HG02678 (cell line): ENCODE measurements around the gene PRKAG1.
"Not testable (repeated sequence)": the region's sequence is repeated elsewhere in the genome, so short reads cannot be mapped to it uniquely, and the experiment has no call there.

ENCODE experiments used
- ATAC-seq: cut with Tn5 transposase; IDR thresholded peaks from one replicate; pipeline ENCODE4 v1.9.1; 2021; ENCODE audit warnings: mild to moderate bottlenecking, moderate library complexity; ENCODE audit not compliant: unreplicated experiment

Gene PRKAG1

DNA sequence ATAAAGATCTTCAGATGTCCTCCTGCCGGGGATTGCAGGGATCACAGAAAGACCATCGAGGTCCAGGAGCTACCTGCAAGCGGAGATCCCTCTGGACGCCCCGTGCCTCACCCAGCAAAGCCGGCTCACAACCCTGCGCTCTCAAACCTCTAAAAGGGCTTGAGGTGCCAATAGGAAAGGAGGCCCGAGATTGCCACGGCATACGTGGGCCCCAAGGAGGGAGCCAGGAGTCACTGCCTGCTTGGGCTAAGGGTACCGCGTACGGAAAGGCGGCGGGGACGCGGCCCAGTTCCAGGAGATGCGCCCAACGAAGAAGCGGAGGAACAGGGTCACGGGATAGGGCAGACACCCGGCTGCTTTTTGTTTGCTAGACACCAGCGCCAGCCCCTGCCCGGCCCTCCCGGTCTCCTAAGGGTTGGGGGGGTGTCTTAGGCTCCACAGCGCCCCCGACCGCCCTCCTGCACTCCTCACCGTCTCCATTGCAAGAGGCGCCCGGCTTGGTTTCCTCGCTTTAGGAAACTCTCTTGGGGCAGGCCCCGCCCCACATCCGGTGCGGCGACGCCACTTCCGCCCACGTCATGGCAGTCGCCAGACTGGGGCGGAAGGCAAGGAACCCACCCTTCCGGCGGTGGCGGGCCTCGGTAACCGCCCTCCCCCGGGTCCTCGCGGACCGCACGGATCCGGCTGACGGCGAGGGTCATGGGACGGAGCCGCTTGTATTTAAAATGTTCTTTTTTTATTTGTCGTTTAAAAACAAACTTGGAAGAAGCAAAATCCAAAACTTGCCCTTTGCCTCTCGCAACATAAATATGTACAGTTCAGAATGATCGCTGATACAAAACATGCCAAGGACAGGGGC lies at the start of gene PRKAG1:
PRKAG1 (minus strand) TSS at position 516 of the 859 bp plus-strand sequence; CDS start at position 480, 36 bp downstream.
- peak; percentile 93 for ATAC-seq

DNA sequence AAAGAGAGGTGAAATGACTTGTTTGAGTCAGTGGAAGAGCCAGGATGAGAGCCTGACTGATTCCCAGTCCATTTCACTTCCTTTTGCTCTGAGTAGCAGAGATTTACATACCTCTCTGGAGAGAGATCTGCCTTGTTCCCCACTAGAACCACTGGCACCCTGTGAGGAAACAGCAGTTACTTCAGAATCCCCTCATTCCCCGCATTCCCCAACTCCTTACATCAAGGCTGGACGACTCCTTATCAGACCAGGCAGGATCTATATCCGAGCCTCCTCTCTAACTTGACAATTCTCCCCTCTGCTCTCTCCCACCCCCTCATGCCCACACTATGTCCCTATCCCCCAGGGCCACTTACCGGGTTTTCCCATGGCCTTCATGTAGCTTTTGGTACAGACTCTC lies 47.5 kb upstream of the PRKAG1 start:
- ATAC-seq = no peak

DNA sequence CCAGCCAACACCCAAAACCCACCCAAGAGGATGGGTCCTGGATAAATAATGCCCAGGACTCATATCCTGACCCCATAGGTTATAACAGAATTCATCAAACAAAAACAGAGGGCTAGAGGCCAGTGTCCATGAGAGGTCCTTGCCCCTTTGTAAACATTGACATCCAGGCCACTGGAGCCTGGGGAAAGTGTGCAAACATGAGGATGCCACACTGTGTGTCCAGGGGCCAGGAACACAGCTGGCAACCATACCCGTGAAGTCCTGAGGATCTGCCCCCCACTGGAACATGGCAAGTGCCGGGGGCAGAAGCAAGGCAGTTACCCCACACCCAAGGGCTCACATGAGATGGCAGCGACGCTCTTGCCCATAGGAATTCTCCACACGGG lies 46.2 kb upstream of the PRKAG1 start:
- no peak for ATAC-seq

DNA sequence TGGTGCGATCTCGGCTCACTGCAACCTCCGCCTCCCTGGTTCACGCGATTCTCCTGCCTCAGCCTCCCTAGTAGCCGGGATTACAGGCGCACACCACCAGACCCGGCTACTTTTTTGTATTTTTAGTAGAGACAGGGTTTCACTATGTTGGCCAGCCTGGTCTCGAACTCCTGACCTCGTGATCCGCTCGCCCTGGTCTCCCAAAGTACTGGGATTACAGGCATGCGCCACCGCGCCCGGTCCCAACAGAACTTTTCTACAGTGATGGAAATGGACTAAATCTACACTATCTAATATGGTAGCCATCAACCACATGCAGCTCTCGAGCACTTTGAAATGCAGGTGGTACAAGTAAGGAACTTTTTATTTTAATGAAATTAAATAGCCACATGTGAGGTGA lies 43.3 kb upstream of the PRKAG1 start:
- ATAC-seq = not testable (repeated sequence)

DNA sequence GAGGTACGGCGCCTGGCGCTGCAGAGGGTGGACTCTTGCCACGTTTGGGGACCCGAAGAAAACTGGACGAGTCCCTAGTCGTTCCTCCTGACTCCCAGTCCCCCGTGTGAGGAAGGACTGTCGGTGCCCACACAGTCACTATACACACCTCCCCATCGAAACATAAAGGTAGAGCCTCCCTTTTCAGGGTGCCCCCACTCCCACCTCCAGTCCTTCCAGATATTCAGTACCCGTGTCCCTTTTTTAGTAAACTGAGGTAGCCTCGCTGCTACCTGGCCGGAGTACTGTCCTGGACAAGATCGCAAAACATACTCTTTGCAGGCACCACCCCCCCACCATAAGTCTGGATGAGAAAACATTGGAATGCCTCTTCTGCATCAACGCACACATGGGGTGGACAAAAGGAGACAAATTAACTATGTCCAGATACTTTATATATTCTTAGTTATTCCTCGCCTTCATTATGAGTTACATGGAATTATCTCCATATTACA lies 42.6 kb upstream of the PRKAG1 start:
- no peak for ATAC-seq

DNA sequence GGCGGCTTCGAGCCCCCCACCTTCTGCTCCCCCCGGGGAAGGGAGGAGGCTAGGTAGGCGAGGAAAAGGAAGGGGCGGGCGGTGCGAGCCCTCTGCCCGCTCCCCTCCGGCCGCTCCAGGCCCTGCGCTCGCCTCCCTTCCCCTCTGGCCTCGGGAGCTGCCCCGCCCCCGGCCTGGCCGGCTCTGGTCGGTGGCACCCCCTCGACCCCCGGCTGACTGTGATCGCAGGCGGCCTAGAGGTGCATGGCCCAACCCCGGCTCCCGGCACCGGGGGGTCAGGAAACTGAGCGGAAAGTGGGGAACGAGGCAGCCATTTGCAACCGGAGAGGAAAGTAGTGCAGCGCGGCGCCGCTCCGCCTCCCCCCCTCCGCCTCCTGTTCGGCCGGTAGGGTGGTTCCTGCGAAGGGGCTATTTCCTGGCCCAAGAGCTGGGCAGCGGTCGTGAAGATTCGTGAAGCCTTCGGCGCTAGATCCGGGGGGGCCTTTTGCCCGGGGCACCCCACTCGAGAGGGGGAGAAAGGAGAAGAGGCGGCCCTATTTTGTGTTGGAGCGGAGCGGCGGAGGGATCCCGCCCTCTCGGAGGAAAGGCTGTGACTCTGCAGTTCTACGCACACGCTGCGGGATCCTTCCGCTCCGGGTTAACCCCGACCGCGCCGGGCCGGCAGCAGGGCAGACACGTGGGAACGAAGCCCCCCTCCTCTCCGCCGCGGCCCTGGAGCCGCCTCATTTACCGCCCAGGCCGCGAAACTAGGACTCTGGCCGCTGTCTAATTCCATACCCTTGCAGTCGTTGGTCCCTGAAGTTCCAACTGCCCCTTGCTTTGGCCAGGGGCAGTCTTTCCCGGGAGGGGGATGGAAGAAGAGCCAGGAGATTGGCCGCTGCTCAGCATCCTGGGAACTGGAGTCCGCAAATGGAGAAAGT lies 41.9 kb upstream of the PRKAG1 start, which contains the start of gene KMT2D:
KMT2D (minus strand) TSS at position 558 of the 920 bp plus-strand sequence. CDS start 5,470 bp downstream, outside the sequence.
- peak; percentile 60 for ATAC-seq

DNA sequence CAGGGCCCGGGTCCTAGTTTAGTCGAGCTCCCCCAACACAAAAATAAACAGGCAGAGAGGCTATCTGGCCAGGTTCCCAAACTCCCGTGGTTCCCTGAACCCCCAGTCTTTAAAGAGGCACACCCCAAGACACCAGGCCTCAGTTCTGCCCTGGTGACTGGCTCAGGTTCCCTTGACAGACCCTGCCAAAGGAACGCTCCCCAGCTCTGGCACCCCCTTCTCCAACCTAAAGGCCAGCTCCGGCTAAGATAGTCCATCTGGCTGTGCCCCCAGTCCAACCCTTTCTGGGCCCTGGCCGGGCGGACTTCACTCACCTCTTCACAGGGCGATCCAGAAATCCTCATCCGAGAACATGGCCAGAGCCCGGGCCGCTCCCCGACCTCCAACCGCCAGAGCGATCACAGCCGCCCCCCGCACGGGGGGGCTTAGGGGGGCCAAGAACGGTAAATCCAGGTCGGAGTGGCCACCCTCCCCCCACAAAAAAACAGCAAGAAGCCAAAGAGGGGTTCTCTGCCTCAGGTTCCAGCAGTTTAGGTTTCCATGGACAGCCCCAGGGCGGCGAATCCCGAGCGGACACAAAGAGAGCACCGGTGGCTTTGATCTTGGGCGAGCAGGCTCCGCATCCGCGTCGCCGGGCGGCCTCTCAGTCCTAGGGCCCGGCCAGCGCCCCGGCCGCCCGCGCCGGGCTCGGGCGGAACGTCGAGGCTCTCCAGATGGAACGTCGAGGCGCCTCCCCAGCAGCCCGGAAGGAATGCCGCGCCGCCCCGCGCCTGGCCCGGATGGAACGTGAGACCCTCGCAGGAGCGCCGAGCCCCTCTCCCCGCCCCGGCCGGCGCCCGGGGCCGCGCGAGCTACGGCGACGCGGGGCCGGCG lies 41.0 kb upstream of the PRKAG1 start:
- peak; percentile 8 for ATAC-seq

DNA sequence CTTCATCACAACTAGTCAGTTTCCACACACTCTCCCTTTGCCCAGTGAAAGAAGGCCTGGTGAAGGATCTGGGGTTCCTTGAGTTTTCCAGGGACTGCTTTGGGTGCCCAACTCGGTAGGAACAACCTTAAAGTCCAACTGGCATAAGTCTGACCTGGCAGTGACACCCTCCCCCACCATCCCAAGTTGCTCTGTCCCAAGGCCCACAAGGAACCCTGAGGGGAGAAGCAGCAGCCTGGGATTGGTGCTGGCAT lies 40.4 kb upstream of the PRKAG1 start:
- ATAC-seq = no peak

DNA sequence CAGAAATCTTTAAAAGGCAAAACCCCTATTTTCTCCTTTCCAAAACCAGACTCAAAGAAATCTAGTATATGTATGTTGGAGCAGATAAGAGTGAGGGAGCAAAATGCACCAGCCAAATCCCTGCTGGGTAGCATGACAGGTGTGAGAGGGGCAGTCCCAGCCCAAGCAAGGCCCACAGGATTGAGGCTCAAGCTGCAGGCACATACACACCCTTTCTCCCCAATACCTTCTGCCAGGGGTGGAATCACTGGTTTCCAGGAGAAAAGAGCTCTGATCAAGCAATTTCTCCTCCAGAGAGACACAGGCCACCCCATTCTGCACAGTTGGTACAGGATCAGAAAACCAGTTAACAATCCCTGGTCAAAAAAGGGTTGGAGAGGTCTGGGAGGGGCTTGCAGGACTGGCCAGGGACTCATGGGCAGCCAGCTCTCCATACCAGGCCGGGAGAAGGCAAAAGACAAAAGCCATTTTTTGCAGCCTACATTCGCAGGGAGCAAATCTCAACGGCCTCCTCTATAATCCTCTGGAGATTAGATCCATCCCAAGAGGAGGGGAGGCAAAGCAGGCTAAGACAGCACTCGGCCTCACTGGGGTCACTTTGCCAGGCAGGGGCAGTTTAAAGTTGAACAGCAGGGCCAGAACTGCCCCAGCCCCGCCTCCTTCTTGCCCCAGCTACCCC lies 39.9 kb upstream of the PRKAG1 start:
- ATAC-seq = no peak

DNA sequence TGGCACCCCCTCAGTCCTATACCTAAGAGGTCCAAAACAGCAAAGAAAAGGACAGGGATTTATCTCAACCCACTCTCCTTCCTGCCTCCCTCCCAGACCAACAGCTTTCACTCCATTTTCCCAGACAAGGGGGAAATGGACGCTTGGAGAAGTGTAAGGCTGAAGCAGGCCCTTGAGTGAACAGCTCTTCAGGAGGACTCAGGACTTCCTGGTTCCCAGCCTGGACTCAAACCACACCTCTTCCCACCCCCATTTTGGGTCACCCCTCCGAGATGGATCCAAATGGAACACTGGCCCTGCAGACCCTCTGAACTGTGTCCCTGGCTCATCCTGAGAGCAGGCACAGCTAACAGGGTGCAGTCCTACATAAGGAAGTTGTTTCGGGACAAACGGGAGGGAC lies 39.3 kb upstream of the PRKAG1 start:
- ATAC-seq = no peak

DNA sequence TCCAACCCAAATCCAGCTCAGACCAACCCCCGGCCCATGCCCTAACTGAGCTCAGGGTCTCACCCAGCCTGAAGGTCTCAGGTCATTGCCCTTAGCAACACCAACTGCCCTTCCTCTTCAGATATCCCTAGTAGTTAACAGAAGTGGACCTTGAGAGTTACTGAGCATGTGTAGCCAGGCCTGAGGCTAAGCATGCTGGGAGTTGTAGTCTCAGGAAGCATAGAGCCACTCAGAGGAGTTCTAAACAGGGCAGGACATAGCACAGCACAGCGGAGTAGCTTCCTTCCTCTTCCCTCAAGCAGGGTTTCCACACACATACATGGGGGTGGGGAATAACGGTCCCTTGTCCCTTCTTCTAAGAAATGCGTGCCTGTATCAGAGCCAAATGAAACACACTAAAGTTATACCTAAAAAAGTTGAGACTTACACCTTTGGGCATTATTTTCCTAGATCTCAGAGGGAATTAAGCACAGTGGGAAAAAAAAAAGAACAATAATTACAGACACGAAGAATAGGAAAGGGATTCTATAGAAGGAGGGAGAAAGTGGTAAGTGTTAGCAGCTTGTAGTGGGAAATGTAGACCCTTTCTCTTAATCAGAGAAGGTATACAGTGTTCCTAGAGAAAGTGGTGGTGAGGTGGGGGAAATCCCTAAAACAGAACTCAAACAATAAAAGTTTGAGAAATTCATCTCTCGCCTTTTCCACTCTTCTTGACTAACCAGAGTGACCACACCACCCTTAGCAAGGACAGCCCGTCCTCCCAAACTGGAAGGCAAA lies 37.6 kb upstream of the PRKAG1 start:
- ATAC-seq = peak; percentile 73

DNA sequence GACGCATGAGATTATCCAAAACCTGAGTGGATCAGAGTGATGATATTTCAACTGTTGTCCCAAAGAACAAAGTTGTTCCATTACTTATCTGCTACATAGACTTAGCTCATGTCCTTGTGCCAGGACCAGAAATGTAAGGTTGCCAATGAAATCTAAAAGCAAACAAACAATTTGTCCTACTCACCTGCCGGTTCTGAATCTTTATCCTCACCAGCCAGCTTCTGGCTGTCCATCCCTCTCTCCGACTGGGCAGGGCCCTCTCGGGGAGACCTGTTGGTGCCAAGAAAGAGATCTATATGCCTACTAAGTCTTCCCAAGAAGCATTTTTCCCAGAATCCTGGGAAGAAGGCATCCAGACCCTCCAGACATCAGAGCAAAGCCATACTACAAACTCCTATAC lies 36.5 kb upstream of the PRKAG1 start:
- no peak for ATAC-seq

DNA sequence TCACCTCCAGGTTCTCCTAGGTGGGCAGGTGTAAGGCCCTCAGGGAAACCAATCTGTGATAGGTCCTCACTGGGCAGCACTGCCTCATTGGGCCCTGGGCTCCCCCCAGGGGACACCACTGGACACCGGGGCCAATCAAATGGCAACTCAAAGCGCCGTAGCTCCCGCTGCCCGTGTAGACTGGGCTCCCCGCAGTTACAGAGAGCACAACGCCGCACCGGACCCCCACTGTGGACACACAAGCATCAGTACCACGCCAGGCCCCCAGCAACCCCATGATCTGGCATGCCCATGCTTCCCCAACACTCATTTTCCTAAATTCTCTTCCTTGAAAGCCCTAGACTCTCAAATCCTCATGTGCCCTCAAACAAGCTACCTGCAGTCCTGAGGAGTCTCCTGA lies 35.9 kb upstream of the PRKAG1 start:
- ATAC-seq = no peak

DNA sequence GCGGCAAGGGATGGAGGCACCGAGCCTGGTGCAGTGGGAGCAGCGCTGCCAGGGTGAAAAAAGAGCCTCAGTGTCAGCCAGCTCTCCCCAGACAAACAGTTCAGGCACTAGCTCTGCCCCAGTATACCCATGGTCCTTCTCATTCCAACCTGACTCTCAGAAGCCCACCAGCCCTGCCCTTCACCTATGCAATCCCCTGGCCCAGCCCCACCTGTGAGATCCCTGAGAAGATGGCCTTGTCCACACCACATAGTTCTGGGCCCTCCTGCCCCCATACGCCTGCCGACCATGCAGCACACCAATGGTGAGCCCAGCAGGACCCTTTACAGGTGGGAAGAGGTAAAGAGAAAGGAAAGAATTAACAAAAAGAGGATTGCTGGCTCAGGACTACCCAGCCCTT lies 35.5 kb upstream of the PRKAG1 start:
- ATAC-seq = no peak

DNA sequence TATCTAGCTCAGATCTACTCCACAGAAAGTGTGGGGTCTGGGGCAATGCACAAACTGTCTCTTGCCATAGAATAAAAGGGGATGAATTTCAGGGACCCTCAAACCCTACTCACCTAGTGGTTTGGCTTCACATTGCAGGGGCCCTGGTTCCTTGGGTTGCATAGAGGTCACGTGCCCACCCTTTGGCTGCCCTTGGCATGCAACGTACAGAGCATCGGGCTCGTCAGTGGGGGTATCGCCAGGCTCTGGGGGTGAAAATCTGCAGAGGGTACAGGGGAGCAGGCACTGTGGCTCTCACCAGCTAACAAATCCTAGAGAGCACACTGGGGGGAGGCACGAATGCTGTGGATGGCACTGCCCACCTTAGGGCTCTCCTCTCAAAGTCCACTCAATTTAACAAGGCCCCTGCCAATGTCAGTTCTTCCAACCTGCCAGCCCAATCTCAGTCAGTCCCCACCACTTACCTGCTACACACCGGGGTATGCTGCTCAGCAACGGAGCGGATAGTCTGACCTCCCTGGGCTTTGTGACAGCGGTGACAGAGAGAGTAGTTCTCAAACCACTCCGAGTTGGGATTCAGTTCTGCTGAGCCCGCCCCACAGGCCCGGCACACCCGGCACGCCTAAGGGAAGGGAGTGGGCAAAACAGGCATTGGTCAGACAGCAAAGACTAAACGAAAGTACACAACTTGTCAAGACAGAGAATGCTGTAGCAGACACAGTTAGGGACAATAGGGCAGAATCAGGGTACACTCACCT lies 34.1 kb upstream of the PRKAG1 start:
- no peak for ATAC-seq

DNA sequence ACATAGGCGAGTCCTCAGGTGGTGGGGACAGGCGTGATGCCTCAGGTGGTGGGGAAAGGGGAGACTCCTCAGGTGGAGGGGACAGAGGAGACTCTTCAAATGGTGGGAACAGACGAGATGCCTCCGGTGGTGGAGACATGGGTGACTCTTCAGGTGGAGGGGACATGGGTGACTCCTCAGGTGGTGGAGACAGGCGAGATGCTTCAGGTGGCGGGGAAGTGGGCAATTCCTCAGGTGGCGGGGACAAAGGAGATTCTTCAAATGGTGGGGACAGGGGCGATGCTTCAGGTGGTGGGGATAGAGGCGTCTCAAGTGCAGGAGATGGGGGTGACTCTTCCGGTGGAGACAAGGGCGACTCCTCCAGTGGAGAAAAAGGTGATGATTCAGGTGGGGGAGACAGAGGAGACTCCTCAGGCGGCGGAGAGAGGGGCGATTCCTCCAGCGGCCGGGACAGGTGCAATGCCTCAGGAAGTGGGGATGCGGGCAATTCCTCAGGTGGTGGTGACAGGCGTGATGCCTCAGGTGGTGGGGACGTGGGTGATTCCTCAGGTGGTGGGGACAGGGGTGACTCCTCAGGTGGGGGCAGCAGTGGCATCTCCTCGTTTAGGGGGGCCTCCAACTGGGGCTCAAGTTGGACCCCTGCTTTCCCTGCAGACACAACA lies 33.3 kb upstream of the PRKAG1 start:
- ATAC-seq = no peak

DNA sequence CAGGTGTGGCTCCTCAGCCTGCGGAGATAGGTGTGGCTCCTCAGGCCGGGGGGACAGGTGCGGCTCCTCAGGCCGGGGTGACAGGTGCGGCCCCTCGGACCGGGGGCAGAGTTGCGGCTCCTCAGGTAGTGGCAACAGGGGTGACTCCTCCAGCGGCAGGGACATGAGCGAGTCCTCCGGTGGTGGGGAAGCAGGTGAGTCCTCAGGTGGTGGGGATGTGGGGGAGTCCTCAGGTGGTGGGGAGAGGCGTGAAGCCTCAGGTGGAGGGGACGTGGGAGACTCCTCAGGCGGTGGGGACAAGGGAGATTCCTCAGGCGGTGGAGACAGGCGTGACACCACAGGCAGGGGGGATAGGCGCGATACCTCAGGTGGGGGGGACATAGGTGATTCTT lies 32.8 kb upstream of the PRKAG1 start:
- no peak for ATAC-seq
